CD4-positive, alpha-beta T cell treated with Interferon alpha-2 for 1 hour (primary cell): ENCODE measurements around the gene FNDC3A.
"Not testable (repeated sequence)": the region's sequence is repeated elsewhere in the genome, so short reads cannot be mapped to it uniquely, and the experiment has no call there.

Source experiments
- DNase-seq, 2 donors: peaks; one replicate each; pipeline ENCODE4 v3.0.0-alpha.2; 2020 to 2022

The FNDC3A gene

GRCh38 chr13:48976576-48977285 lies 1.0 kb downstream of the FNDC3A start:
- DNase-seq, result no peak

DNA sequence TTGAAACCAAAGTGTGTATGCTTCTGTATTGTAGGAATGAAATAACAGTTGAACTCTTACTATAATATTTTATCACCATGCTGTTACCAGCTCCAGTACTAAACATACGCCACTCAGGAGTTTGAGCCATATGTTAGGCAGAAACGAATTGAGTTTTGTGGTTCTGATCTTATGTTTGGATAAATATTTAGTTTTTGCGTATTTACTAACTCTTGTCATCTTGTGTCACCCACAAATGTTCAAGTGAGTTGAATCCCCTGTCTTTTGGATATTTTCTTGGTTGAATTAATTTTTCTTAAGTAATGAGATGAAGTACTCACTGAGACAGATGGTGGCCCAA lies 1.5 kb downstream of the FNDC3A start:
- no peak for DNase-seq

- DNase-seq, result no peak
Observed at GRCh38 chr13:48977973-48978372, 2.3 kb downstream of the FNDC3A start.

- DNase-seq, result no peak
Observed at GRCh38 chr13:48978942-48979601, 3.4 kb downstream of the FNDC3A start.

DNA sequence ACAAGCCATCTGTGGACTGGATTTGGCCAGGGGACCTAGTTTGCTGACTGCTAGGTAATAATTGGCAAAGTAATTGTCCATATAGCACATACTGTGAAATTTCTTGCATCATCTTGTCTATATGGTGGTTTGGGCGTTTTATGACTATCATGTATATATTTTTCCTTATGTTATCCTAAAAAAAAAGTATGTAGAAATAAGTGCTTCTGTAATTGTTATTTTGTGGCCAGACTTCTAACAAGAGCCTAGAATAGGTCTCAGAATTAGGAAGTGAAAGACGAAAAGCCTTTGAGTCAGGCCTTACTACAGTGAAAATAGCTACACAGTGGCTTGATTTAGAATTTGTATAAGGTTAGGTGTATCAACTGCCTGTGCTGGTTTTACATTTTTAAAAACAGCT lies 4.2 kb downstream of the FNDC3A start:
- DNase-seq, result no peak

DNA sequence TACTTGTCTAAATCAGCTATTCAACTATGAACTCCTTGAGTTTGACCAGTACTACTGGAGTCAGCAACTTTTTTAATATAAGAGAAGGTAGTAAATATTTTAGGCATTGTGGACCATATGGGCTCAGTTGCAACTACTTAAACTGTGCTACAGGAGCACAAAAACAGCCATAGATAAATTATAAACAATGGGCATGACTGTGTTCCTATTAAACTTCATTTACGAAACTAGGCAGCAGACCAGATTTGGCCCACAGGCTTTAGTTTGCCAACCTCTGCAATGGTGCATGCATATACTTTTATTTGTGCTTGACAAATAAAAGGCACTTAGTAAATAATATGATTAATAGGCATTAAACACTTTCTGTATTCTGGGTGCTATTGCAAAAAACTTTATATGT lies 7.6 kb downstream of the FNDC3A start:
- no peak for DNase-seq

- DNase-seq, result no peak
Observed at GRCh38 chr13:48985756-48986155, 10.0 kb downstream of the FNDC3A start.

DNA sequence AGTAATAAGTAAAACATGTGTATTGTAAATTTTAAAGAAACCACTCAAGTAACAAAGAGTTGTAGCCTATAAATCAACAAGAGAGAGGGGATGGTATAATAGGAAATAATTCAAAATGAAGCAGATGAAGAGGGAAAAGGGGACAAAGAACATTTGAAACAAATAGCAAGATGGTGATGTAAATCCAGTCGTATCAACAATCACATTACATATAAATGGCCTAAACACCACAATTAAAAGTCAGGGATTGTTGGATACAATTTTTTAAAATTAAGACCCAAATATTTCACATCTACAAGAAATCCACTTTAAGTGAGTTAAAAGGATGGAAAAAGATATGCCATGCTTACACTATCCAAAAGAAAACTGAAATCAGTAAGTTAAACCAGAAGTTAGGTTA lies 15.2 kb downstream of the FNDC3A start:
- no peak for DNase-seq

GRCh38 chr13:48993150-48993549 lies 17.4 kb downstream of the FNDC3A start:
- DNase-seq, result no peak

DNA sequence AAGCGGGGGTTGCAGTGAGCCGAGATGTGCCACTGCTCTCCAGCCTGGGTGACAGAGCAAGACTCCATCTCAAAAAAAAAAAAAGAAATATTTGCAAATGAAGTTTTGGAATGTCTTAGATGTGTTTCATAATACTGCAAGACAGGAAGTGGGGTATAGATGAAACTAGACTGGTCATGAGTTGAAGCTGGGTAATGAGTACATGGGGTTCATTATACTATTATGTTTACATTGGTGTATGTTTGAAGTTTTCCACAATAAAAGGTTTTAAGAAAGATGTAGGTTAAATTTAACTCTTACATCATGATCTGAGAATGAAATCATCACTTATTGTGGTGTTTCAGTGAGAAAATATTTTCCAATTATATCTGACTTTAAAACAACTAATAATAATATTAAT lies 19.0 kb downstream of the FNDC3A start:
- DNase-seq, result no peak

GRCh38 chr13:48998641-48999292 lies 23.1 kb downstream of the FNDC3A start:
- no peak for DNase-seq

- no peak for DNase-seq
Observed at GRCh38 chr13:49000247-49000646, 24.5 kb downstream of the FNDC3A start.

DNA sequence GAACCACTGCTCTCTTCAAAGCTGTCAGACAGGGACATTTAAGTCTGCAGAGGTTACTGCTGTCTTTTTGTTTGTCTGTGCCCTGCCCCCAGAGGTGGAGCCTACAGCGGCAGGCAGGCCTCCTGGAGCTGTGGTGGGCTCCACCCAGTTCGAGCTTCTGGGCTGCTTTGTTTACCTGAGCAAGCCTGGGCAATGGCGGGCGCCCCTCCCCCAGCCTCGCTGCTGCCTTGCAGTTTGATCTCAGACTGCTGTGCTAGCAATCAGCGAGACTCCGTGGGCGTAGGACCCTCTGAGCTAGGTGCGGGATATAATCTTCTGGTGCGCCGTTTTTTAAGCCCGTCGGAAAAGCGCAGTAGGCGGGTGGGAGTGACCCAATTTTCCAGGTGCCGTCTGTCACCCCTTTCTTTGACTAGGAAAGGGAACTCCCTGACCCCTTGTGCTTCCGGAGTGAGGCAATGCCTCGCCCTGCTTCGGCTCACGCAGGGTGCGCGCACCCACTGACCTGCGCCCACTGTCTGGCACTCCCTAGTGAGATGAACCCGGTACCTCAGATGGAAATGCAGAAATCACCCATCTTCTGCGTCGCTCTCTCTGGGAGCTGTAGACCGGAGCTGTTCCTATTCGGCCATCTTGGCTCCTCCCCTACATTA lies 43.4 kb downstream of the FNDC3A start:
- DNase-seq, result not testable (repeated sequence)

- DNase-seq, result no peak
Observed at GRCh38 chr13:49020328-49020727, 44.6 kb downstream of the FNDC3A start.

- DNase-seq, result no peak
Observed at GRCh38 chr13:49020940-49021553, 45.3 kb downstream of the FNDC3A start.

DNA sequence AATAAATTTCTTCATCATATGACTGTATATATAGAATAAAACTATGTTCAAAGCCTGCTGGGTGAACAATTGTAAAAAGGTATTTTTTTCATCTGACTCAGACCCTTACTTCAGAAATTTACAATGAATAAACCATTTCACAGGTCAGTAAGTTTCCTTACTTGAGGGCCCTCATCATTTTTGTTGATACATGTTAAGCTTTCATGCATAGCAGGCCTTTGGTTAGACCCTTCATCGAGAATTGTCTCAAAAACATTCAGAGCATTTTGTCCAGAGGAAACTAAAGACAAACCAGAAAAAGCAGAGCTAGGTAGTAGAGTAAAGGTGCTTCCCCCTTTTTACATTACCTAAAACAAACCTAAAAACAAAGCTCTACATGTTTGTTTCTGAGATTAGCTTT lies 46.2 kb downstream of the FNDC3A start:
- no peak for DNase-seq

DNA sequence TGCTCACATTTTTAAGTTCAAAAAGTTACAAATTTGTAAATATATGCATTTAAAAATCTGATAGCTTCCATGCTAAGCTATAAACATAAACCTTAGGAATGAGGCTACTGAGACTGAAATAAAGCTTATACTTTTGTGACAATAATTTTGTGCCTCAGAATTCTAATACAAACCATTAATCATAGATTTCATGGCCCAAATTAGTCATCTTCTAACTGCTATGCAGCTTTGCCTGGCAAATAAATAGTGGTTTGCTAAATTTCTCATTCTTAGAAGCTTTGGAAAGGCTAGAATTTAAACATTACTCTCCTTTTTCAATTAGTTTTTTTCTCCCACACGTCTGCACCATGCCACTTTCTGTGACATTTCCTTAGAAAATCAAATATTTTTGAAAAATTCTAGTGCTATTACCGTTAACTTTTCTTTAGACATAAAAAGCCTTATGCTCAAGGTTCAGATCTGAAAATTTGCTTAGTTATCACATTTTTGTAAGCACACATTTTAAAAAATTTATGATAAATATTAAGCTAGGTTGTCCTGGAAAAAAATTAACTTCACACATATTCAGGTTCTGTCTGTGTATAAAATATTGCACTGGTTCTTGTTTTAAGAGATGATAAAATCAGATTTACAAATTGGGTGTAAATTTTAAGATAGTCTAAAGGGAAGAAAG lies 46.9 kb downstream of the FNDC3A start:
- no peak for DNase-seq

- DNase-seq, result no peak
Observed at GRCh38 chr13:49023431-49023830, 47.7 kb downstream of the FNDC3A start.

GRCh38 chr13:49026851-49027250 lies 51.1 kb downstream of the FNDC3A start:
- DNase-seq, result no peak

GRCh38 chr13:49029570-49029969 lies 53.9 kb downstream of the FNDC3A start:
- no peak for DNase-seq

GRCh38 chr13:49030213-49030612 lies 54.5 kb downstream of the FNDC3A start:
- no peak for DNase-seq

GRCh38 chr13:49040872-49041271 lies 65.2 kb downstream of the FNDC3A start:
- no peak for DNase-seq

- no peak for DNase-seq
Observed at GRCh38 chr13:49042476-49042875, 66.8 kb downstream of the FNDC3A start.
